Superior temporal gyrus (tissue), 1 donor: ENCODE measurements around the gene FKBP6.
"Not testable (repeated sequence)": the region's sequence is repeated elsewhere in the genome, so short reads cannot be mapped to it uniquely, and the experiment has no call there.

Experiments used
- DNase-seq: peaks from one replicate; pipeline ENCODE4 v3.0.0-alpha.2; 2016; ENCODE audit errors: extremely low spot score

The FKBP6 gene

GRCh38 chr7:73327922-73328321 is at the start of gene FKBP6, which contains the start of gene TRIM50:
Gene FKBP6 (plus strand): TSS chr7:73328161. CDS start chr7:73328429, 268 bp downstream.
Gene TRIM50 (minus strand): TSS chr7:73328082. CDS start chr7:73324787, 3,295 bp downstream.
- DNase-seq: not testable (repeated sequence)

GRCh38 chr7:73297235-73297634 is 30.7 kb upstream of the FKBP6 start:
- DNase-seq: not testable (repeated sequence)

GRCh38 chr7:73297706-73298105 is 30.3 kb upstream of the FKBP6 start:
- DNase-seq: not testable (repeated sequence)

- not testable (repeated sequence) for DNase-seq
Observed at GRCh38 chr7:73299812-73300211, 28.1 kb upstream of the FKBP6 start.

GRCh38 chr7:73301108-73301507 is 26.9 kb upstream of the FKBP6 start:
- not testable (repeated sequence) for DNase-seq

- DNase-seq: not testable (repeated sequence)
Observed at GRCh38 chr7:73302846-73303245, 25.1 kb upstream of the FKBP6 start.

GRCh38 chr7:73303546-73303945 is 24.4 kb upstream of the FKBP6 start:
- no peak for DNase-seq

- no peak for DNase-seq
Observed at GRCh38 chr7:73304071-73304470, 23.9 kb upstream of the FKBP6 start.

GRCh38 chr7:73304612-73305387 is 23.2 kb upstream of the FKBP6 start:
- not testable (repeated sequence) for DNase-seq

- DNase-seq: no peak
Observed at GRCh38 chr7:73307436-73307835, 20.5 kb upstream of the FKBP6 start.

- DNase-seq: no peak
Observed at GRCh38 chr7:73308074-73308664, 19.8 kb upstream of the FKBP6 start.

GRCh38 chr7:73308665-73309214 is 19.2 kb upstream of the FKBP6 start, which contains the start of gene NSUN5:
Gene NSUN5 (minus strand): TSS chr7:73308826. CDS start chr7:73308790, 36 bp downstream.
- DNase-seq: peak; percentile 78

- DNase-seq: not testable (repeated sequence)
Observed at GRCh38 chr7:73311421-73311820, 16.5 kb upstream of the FKBP6 start.

GRCh38 chr7:73312831-73313520 is 15.0 kb upstream of the FKBP6 start:
- DNase-seq: no peak

GRCh38 chr7:73313521-73313906 is 14.4 kb upstream of the FKBP6 start:
- no peak for DNase-seq

GRCh38 chr7:73314271-73314670 is 13.7 kb upstream of the FKBP6 start:
- no peak for DNase-seq

GRCh38 chr7:73316521-73316920 is 11.4 kb upstream of the FKBP6 start:
- DNase-seq: no peak

- not testable (repeated sequence) for DNase-seq
Observed at GRCh38 chr7:73318656-73319204, 9.2 kb upstream of the FKBP6 start.

- not testable (repeated sequence) for DNase-seq
Observed at GRCh38 chr7:73319541-73319940, 8.4 kb upstream of the FKBP6 start.

- not testable (repeated sequence) for DNase-seq
Observed at GRCh38 chr7:73320009-73320408, 8.0 kb upstream of the FKBP6 start.

GRCh38 chr7:73323434-73324080 is 4.4 kb upstream of the FKBP6 start:
- not testable (repeated sequence) for DNase-seq
